B cell (primary cell): ENCODE results near the gene BMPER. TPM values are rescaled to one million over a fixed set of nuclear protein-coding genes. Genes with fewer than 3 reads are reported as not detected.

Experiments used
- ATAC-seq: fragments of 200-7000 bp; cut with Tn5 transposase; one replicate; pipeline ENCODE4 v1.10.0; 2021; ENCODE audit warnings: low read depth, mild to moderate bottlenecking, moderate number of reproducible peaks, moderate library complexity
- CTCF ChIA-PET: fragments of 350-600 bp; sonication (Branson Sonifier 250); formaldehyde crosslinking; loops from one replicate; lab custom pipeline; 2021; ENCODE audit warnings: antibody characterized with exemption, inconsistent platforms; lab: Charles Lee
- POLR2A ChIA-PET: fragments of 350-600 bp; sonication (Branson Sonifier 250); formaldehyde crosslinking; loops from one replicate; lab custom pipeline; 2021; ENCODE audit warnings: antibody characterized with exemption; lab: Charles Lee
- DNase-seq: peaks from one replicate; pipeline ENCODE4 v3.0.0; 2013
- H2AFZ ChIP-seq: 2 replicates; pipeline ENCODE4 v1.6.1; 2012; ENCODE audit warnings: mild to moderate bottlenecking, low read depth, low read length; ENCODE audit not compliant: insufficient read depth, poor library complexity, severe bottlenecking
- H3K27ac ChIP-seq, 2 donors: 1 replicate in 1 of 2; 2 replicates in 1 of 2; pipeline ENCODE4 v1.5.1; 2012 to 2013; ENCODE audit warnings: low read length in 2 of 2, mild to moderate bottlenecking in 2 of 2, moderate library complexity in 1 of 2
- H3K27me3 ChIP-seq, 4 experiments: fragments of 200-600 bp in 1 of 4; sonication (generic) in 1 of 4; replicated peaks in 1 of 4; 1 replicate in 2 of 4; 2 replicates in 2 of 4; pipeline versions ENCODE4 v1.6.1 to v1.7.0; 2013 to 2016; ENCODE audit warnings: low read length in 3 of 4, mild to moderate bottlenecking in 2 of 4, mixed read lengths in 1 of 4, moderate library complexity in 1 of 4; ENCODE audit not compliant: insufficient read depth in 4 of 4, control insufficient read depth in 3 of 4; ENCODE audit errors: control extremely low read depth in 1 of 4
- H3K36me3 ChIP-seq, 2 experiments: replicated peaks in 1 of 2; 1 replicate in 1 of 2; 2 replicates in 1 of 2; pipeline versions ENCODE4 v1.6.1 to v1.7.1; 2013; ENCODE audit warnings: low read length in 1 of 2; ENCODE audit not compliant: insufficient read depth in 2 of 2, control insufficient read depth in 1 of 2; ENCODE audit errors: control extremely low read depth in 1 of 2, extremely low read depth in 1 of 2
- H3K4me1 ChIP-seq, 2 donors: fragments of 200-600 bp in 1 of 2; sonication (generic) in 1 of 2; 1 replicate in 1 of 2; 2 replicates in 1 of 2; pipeline versions ENCODE4 v1.5.1 to v1.6.1; 2013 to 2017; ENCODE audit warnings: low read length in 2 of 2; ENCODE audit not compliant: control insufficient read depth in 2 of 2, insufficient read depth in 2 of 2
- H3K4me2 ChIP-seq: replicated peaks from 2 replicates; pipeline ENCODE3; 2012; ENCODE audit warnings: mild to moderate bottlenecking, low read depth, low read length; ENCODE audit not compliant: poor library complexity, severe bottlenecking
- H3K4me3 ChIP-seq, 5 experiments: fragments of 200-600 bp in 1 of 5; sonication (generic) in 1 of 5; 1 replicate in 3 of 5; 2 replicates in 2 of 5; pipeline versions ENCODE4 v1.5.1 to v1.7.0; 2011 to 2016; ENCODE audit warnings: low read length in 4 of 5, mild to moderate bottlenecking in 4 of 5, low read depth in 2 of 5, control low read depth in 1 of 5, moderate library complexity in 1 of 5; ENCODE audit not compliant: insufficient read depth in 1 of 5; ENCODE audit errors: control extremely low read depth in 1 of 5, extremely low read depth in 1 of 5
- H3K79me2 ChIP-seq: fragments of 200-600 bp; sonication (generic); one replicate; pipeline ENCODE4 v1.6.0; 2016; ENCODE audit warnings: low read length; ENCODE audit not compliant: control insufficient read depth, insufficient read depth
- H3K9ac ChIP-seq: fragments of 200-600 bp; sonication (generic); 2 replicates; pipeline ENCODE4 v1.6.1; 2017; ENCODE audit warnings: mild to moderate bottlenecking, low read length, moderate library complexity
- H3K9me3 ChIP-seq, 3 donors: one replicate each; pipeline versions ENCODE4 v1.6.1 to v1.7.1; 2013; ENCODE audit warnings: low read length in 2 of 3; ENCODE audit not compliant: control insufficient read depth in 2 of 3, insufficient read depth in 1 of 3; ENCODE audit errors: control extremely low read depth in 1 of 3
- H4K20me1 ChIP-seq: 2 replicates; pipeline ENCODE4 v1.6.0; 2012; ENCODE audit warnings: mild to moderate bottlenecking, low read length; ENCODE audit not compliant: insufficient read depth, control insufficient read depth, poor library complexity, severe bottlenecking
- H3K27ac Mint-ChIP-seq: one replicate; pipeline ENCODE4 v1.8.0; 2021; ENCODE audit warnings: mixed read lengths
- H3K27me3 Mint-ChIP-seq: one replicate; pipeline ENCODE4 v1.8.0; 2021; ENCODE audit warnings: mixed read lengths
- H3K4me1 Mint-ChIP-seq: one replicate; pipeline ENCODE4 v1.8.0; 2021; ENCODE audit warnings: mixed read lengths
- H3K4me3 Mint-ChIP-seq: one replicate; pipeline ENCODE4 v1.8.0; 2021; ENCODE audit warnings: mixed read lengths
- H3K9me3 Mint-ChIP-seq: one replicate; pipeline ENCODE4 v1.8.0; 2022; ENCODE audit warnings: mixed read lengths; ENCODE audit not compliant: insufficient read depth
- EZH2 ChIP-seq: IDR thresholded peaks from 2 replicates; pipeline ENCODE4 v1.6.1; 2012; ENCODE audit warnings: borderline replicate concordance, low read depth, mild to moderate bottlenecking, moderate library complexity, low read length; ENCODE audit not compliant: insufficient read depth, poor library complexity, severe bottlenecking
- WGBS: methylation state at CpG from one replicate; pipeline ENCODE4 v1.1.5; 2013; ENCODE audit warnings: missing lambda C conversion rate; ENCODE audit not compliant: insufficient coverage; 5-methylcytosine and 5-hydroxymethylcytosine counted together
- intact Hi-C: fragments of 100-400 bp; cut with micrococcal nuclease; formaldehyde crosslinking; loops from one replicate; pipeline ENCODE4 v1.10.0; 2022
- polyA plus RNA-seq: library from polyadenylated mRNA; depleted of rRNA; stranded (reverse); fragments of >200 nt; gene quantifications from 2 replicates; pipeline ENCODE4 v1.2.3, GENCODE V29; 2012
- total RNA-seq, 2 donors: library from RNA; stranded (reverse); fragments of 120-200 nt in 1 of 2; gene quantifications; 1 replicate in 1 of 2; 2 replicates in 1 of 2; pipeline versions ENCODE4 v1.2.3 to v1.2.4, GENCODE V29; 2013 to 2022
- TF ChIP-seq, protein P1 (sequence below): fragments of 200-600 bp; IDR thresholded peaks from one replicate; pipeline ENCODE4 v1.8.0; 2022; ENCODE audit warnings: antibody characterized with exemption, mild to moderate bottlenecking

The BMPER gene
- total and polyA plus RNA-seq, 2 donors (not counting 1 experiment from before 2014, with no cell fraction given) = not detected

GRCh38 chr7:34124765-34125164, 219.4 kb downstream of the BMPER start:
- DNase-seq (no peak), ATAC-seq (no peak)
- peaks cover 0 to 14% (median 8%) of the 10 kb centered on the region in 3 donors for H3K9me3 ChIP-seq
- ChIA-PET POLR2A (no interaction called here), CTCF (no interaction called here)
- TF ChIP-seq EZH2 = no peak
- no peak overlapping the region for H3K4me2 ChIP-seq
- H3K4me3 Mint-ChIP-seq = no peak overlapping the region
- no peaks in the 10 kb centered on the region for H3K27me3 ChIP-seq
- H3K9me3 Mint-ChIP-seq = peaks cover 3% of the 10 kb centered on the region
- no peaks in the 10 kb centered on the region for H3K27me3 Mint-ChIP-seq
- H3K9ac ChIP-seq = no peak overlapping the region
- H3K27ac Mint-ChIP-seq = no peak overlapping the region
- no peak overlapping the region for H3K27ac ChIP-seq
- H2AFZ ChIP-seq = no peak overlapping the region
- intact Hi-C loops = no loop called here
- H3K4me1 ChIP-seq = no peaks in the 10 kb centered on the region
- H3K79me2 ChIP-seq = no peaks in the 10 kb centered on the region
- no peaks in the 10 kb centered on the region for H4K20me1 ChIP-seq
- WGBS = no CpG with 5 or more reads among the region's 1 CpG
- no peak overlapping the region for H3K4me3 ChIP-seq
- H3K4me1 Mint-ChIP-seq = no peaks in the 10 kb centered on the region
- H3K36me3 ChIP-seq = no peaks in the 10 kb centered on the region

DNA sequence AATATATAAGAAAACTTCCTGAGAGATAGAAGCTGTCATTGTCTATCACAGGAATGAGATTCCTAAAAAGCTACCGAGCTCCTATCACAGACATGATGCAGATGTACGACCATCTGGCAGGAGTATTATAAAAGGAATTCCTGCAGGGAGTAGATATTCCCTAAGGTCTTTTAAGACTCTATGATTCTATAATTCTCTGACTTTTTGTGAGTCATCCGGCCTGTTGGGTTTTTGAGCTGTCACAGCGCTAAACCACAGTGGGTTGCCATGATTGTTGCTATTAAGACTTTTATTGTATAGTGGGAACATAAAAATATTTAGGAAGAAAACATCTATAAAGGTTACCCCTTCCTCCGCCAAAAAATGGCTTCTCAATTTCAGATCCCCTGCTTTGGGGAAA, 223.4 kb downstream of the BMPER start:
- no peak overlapping the region for H3K27ac ChIP-seq
- TF ChIP-seq EZH2 = no peak
- TF ChIP-seq, protein P1, sequence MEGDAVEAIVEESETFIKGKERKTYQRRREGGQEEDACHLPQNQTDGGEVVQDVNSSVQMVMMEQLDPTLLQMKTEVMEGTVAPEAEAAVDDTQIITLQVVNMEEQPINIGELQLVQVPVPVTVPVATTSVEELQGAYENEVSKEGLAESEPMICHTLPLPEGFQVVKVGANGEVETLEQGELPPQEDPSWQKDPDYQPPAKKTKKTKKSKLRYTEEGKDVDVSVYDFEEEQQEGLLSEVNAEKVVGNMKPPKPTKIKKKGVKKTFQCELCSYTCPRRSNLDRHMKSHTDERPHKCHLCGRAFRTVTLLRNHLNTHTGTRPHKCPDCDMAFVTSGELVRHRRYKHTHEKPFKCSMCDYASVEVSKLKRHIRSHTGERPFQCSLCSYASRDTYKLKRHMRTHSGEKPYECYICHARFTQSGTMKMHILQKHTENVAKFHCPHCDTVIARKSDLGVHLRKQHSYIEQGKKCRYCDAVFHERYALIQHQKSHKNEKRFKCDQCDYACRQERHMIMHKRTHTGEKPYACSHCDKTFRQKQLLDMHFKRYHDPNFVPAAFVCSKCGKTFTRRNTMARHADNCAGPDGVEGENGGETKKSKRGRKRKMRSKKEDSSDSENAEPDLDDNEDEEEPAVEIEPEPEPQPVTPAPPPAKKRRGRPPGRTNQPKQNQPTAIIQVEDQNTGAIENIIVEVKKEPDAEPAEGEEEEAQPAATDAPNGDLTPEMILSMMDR = no peak
- Mint-ChIP-seq H3K27ac (no peak overlapping the region), H3K9me3 (peaks cover 3% of the 10 kb centered on the region), H3K4me3 (no peak overlapping the region), H3K4me1 (no peaks in the 10 kb centered on the region), H3K27me3 (no peaks in the 10 kb centered on the region)
- no peak for DNase-seq
- H3K79me2 ChIP-seq = no peaks in the 10 kb centered on the region
- WGBS = 100% methylated on average over 2 of the region's 5 CpGs
- ChIA-PET CTCF (no interaction called here), POLR2A (no interaction called here)
- no peaks in the 10 kb centered on the region for H3K27me3 ChIP-seq
- no peaks in the 10 kb centered on the region for H4K20me1 ChIP-seq
- no peaks in the 10 kb centered on the region for H3K4me1 ChIP-seq
- H3K9ac ChIP-seq = no peak overlapping the region
- peaks cover 6 to 14% (median 9%) of the 10 kb centered on the region in 3 donors for H3K9me3 ChIP-seq
- H3K4me2 ChIP-seq = no peak overlapping the region
- intact Hi-C loops = no loop called here
- no peak overlapping the region for H3K4me3 ChIP-seq
- H3K36me3 ChIP-seq = no peaks in the 10 kb centered on the region
- no peak for ATAC-seq
- no peak overlapping the region for H2AFZ ChIP-seq
